EH (cell line): Measurements from ENCODE around the gene TTC21A.

ENCODE experiments used
- DNase-seq: peaks from one replicate; pipeline ENCODE4 v3.0.0-alpha.2; 2015; ENCODE audit warnings: low read depth

The TTC21A gene

GRCh38 chr3:39097716-39098472 is 9.6 kb upstream of the TTC21A start:
- no peak for DNase-seq

GRCh38 chr3:39098473-39099000 is 8.9 kb upstream of the TTC21A start:
- no peak for DNase-seq

- DNase-seq = no peak
Measured at GRCh38 chr3:39099242-39099641, 8.2 kb upstream of the TTC21A start.

- no peak for DNase-seq
Measured at GRCh38 chr3:39099738-39100499, 7.6 kb upstream of the TTC21A start.

- DNase-seq = no peak
Measured at GRCh38 chr3:39100500-39100886, 7.0 kb upstream of the TTC21A start.

- DNase-seq = peak; percentile 56
Measured at GRCh38 chr3:39101022-39101689, 6.3 kb upstream of the TTC21A start.

GRCh38 chr3:39102504-39103323 is 4.8 kb upstream of the TTC21A start:
- DNase-seq = no peak

- no peak for DNase-seq
Measured at GRCh38 chr3:39103324-39103693, 4.2 kb upstream of the TTC21A start.

GRCh38 chr3:39103791-39104552 is 3.5 kb upstream of the TTC21A start:
- DNase-seq = no peak

- no peak for DNase-seq
Measured at GRCh38 chr3:39104961-39105686, 2.4 kb upstream of the TTC21A start.

- no peak for DNase-seq
Measured at GRCh38 chr3:39105687-39106063, 1.8 kb upstream of the TTC21A start.

- DNase-seq = peak; percentile 58
Measured at GRCh38 chr3:39106281-39106811, 1.1 kb upstream of the TTC21A start.

- DNase-seq = peak; percentile 71
Measured at GRCh38 chr3:39106851-39107387, 561 bp upstream of the TTC21A start.

GRCh38 chr3:39108200-39108710 is 775 bp downstream of the TTC21A start:
- DNase-seq = no peak

- DNase-seq = no peak
Measured at GRCh38 chr3:39109086-39109485, 1.6 kb downstream of the TTC21A start.

- no peak for DNase-seq
Measured at GRCh38 chr3:39110041-39110639, 2.7 kb downstream of the TTC21A start.

GRCh38 chr3:39112113-39112512 is 4.6 kb downstream of the TTC21A start:
- no peak for DNase-seq

- no peak for DNase-seq
Measured at GRCh38 chr3:39112535-39112934, 5.1 kb downstream of the TTC21A start.

- DNase-seq = no peak
Measured at GRCh38 chr3:39113291-39113690, 5.8 kb downstream of the TTC21A start.
